DND-41 (cell line): ENCODE results near the gene RHOJ.

Experiments used
- ATAC-seq: fragments of 200-7000 bp; cut with Tn5 transposase; 3 replicates; pipeline ENCODE4 v1.9.1; 2021; ENCODE audit warnings: low read depth; ENCODE audit not compliant: insufficient read depth
- DNase-seq: peaks from one replicate; pipeline ENCODE4 v3.0.0-alpha.2; 2020
- H2AFZ ChIP-seq: 2 replicates; pipeline ENCODE4 v1.6.0; 2012; ENCODE audit warnings: low read depth, low read length
- H3K27ac ChIP-seq: 2 replicates; pipeline ENCODE4 v1.5.1; 2012; ENCODE audit warnings: low read length, inconsistent platforms
- H3K27me3 ChIP-seq: fragments of 200-600 bp; sonication (generic); 2 replicates; pipeline ENCODE4 v1.6.0; 2012; ENCODE audit warnings: low read length, mild to moderate bottlenecking, inconsistent platforms; ENCODE audit not compliant: insufficient read depth, poor library complexity
- H3K36me3 ChIP-seq: 2 replicates; pipeline ENCODE4 v1.5.1; 2012; ENCODE audit warnings: low read length, inconsistent platforms; ENCODE audit not compliant: insufficient read depth
- H3K4me1 ChIP-seq: 2 replicates; pipeline ENCODE4 v1.5.1; 2012; ENCODE audit warnings: mild to moderate bottlenecking, low read length; ENCODE audit not compliant: insufficient read depth
- H3K4me2 ChIP-seq: 2 replicates; pipeline ENCODE4 v1.6.0; 2012; ENCODE audit warnings: mild to moderate bottlenecking, moderate library complexity, low read length, inconsistent platforms; ENCODE audit not compliant: insufficient read depth
- H3K4me3 ChIP-seq, 2 experiments: fragments of 200-600 bp in 1 of 2; shearing (Covaris generic) in 1 of 2; 2 replicates each; pipeline ENCODE4 v1.5.1; 2012 to 2016; ENCODE audit warnings: inconsistent platforms in 2 of 2, low read length in 2 of 2, mild to moderate bottlenecking in 2 of 2, low read depth in 1 of 2, moderate library complexity in 1 of 2
- H3K79me2 ChIP-seq: 2 replicates; pipeline ENCODE4 v1.6.0; 2012; ENCODE audit warnings: low read length, inconsistent platforms; ENCODE audit not compliant: insufficient read depth
- H3K9ac ChIP-seq: 2 replicates; pipeline ENCODE4 v1.6.0; 2012; ENCODE audit warnings: low read depth, mild to moderate bottlenecking, inconsistent platforms, low read length, moderate library complexity
- H3K9me3 ChIP-seq: 2 replicates; pipeline ENCODE4 v1.5.1; 2012; ENCODE audit warnings: low read length, moderate library complexity, mild to moderate bottlenecking, inconsistent platforms; ENCODE audit not compliant: insufficient read depth, severe bottlenecking
- H4K20me1 ChIP-seq: 2 replicates; pipeline ENCODE4 v1.6.0; 2012; ENCODE audit warnings: low read length; ENCODE audit not compliant: insufficient read depth
- CTCF ChIP-seq: IDR thresholded peaks from 2 replicates; pipeline ENCODE4 v1.5.1; 2012; ENCODE audit warnings: borderline replicate concordance, low read length, moderate library complexity, mild to moderate bottlenecking; ENCODE audit not compliant: poor library complexity, severe bottlenecking; ENCODE audit errors: extremely low read depth
- EZH2 ChIP-seq: IDR thresholded peaks from 3 replicates; pipeline ENCODE4 v1.6.1; 2012; ENCODE audit warnings: borderline replicate concordance, low read depth, mild to moderate bottlenecking, moderate library complexity, low read length, inconsistent platforms; ENCODE audit not compliant: severe bottlenecking

RHOJ gene

GRCh38 chr14:63275611-63276010, 71.4 kb downstream of the RHOJ start:
- H3K4me2 ChIP-seq, result no peak overlapping the region
- no peaks in the 10 kb centered on the region for H3K36me3 ChIP-seq
- no peaks in the 10 kb centered on the region for H3K4me1 ChIP-seq
- H3K79me2 ChIP-seq, result no peaks in the 10 kb centered on the region
- H3K27ac ChIP-seq, result no peak overlapping the region
- H4K20me1 ChIP-seq, result no peaks in the 10 kb centered on the region
- peaks cover 8% of the 10 kb centered on the region for H3K27me3 ChIP-seq
- no peak overlapping the region for H2AFZ ChIP-seq
- no peak for ATAC-seq
- no peaks in the 10 kb centered on the region for H3K9me3 ChIP-seq
- no peak for DNase-seq
- no peak overlapping the region for H3K4me3 ChIP-seq
- no peak overlapping the region for H3K9ac ChIP-seq
- no peak for TF ChIP-seq CTCF

- Histone ChIP-seq H3K4me3 (no peak overlapping the region), H3K79me2 (no peaks in the 10 kb centered on the region), H3K4me2 (no peak overlapping the region), H3K9ac (no peak overlapping the region), H3K4me1 (no peaks in the 10 kb centered on the region), H4K20me1 (no peaks in the 10 kb centered on the region), H3K36me3 (no peaks in the 10 kb centered on the region), H3K27me3 (peaks cover 12% of the 10 kb centered on the region), H3K27ac (no peak overlapping the region), H3K9me3 (no peaks in the 10 kb centered on the region), H2AFZ (no peak overlapping the region)
- no peak for ATAC-seq
- no peak for DNase-seq
- TF ChIP-seq CTCF (no peak), EZH2 (no peak)
Observed at GRCh38 chr14:63276016-63276415, 71.8 kb downstream of the RHOJ start.

GRCh38 chr14:63276492-63277342, 72.5 kb downstream of the RHOJ start:
- TF ChIP-seq EZH2 (no peak), CTCF (peak; percentile 88)
- Histone ChIP-seq H3K4me2 (no peak overlapping the region), H3K4me3 (no peak overlapping the region), H3K9me3 (no peaks in the 10 kb centered on the region), H3K9ac (no peak overlapping the region), H3K27ac (no peak overlapping the region), H3K36me3 (no peaks in the 10 kb centered on the region), H2AFZ (no peak overlapping the region), H3K4me1 (no peaks in the 10 kb centered on the region), H3K79me2 (no peaks in the 10 kb centered on the region), H3K27me3 (peaks cover 12% of the 10 kb centered on the region), H4K20me1 (no peaks in the 10 kb centered on the region)
- ATAC-seq (0 out of 3 replicates have a peak, but pooled peaks have one; percentile 45), DNase-seq (no peak)
